RWPE2 (cell line): ENCODE results near the gene CRMP1.

Experiments used
- ATAC-seq: fragments of 200-7000 bp; cut with Tn5 transposase; 3 replicates; pipeline ENCODE4 v1.9.1; 2021; ENCODE audit warnings: low read depth
- DNase-seq: peaks from one replicate; pipeline ENCODE4 v3.0.0-alpha.2; 2020; ENCODE audit warnings: low spot score
- H3K27ac ChIP-seq: fragments of 450-650 bp; 2 replicates; pipeline ENCODE4 v1.5.1; 2017; ENCODE audit warnings: mild to moderate bottlenecking; ENCODE audit not compliant: poor library complexity, severe bottlenecking
- H3K27me3 ChIP-seq: fragments of 250-450 bp; sonication (Bioruptor Pico); 2 replicates; pipeline ENCODE4 v1.5.1; 2021; ENCODE audit warnings: mild to moderate bottlenecking, moderate library complexity; ENCODE audit not compliant: insufficient read depth, poor library complexity, severe bottlenecking
- H3K36me3 ChIP-seq: fragments of 250-450 bp; sonication (Bioruptor Pico); 2 replicates; pipeline ENCODE4 v1.5.1; 2020; ENCODE audit warnings: low read depth, mild to moderate bottlenecking, moderate library complexity
- H3K4me1 ChIP-seq: fragments of 250-450 bp; sonication (Bioruptor Pico); 2 replicates; pipeline ENCODE4 v1.5.1; 2021; ENCODE audit warnings: mild to moderate bottlenecking, moderate library complexity; ENCODE audit not compliant: insufficient read depth, poor library complexity, severe bottlenecking
- H3K4me3 ChIP-seq: fragments of 250-450 bp; sonication (Bioruptor Pico); 2 replicates; pipeline ENCODE4 v1.5.1; 2021; ENCODE audit warnings: mild to moderate bottlenecking, moderate library complexity; ENCODE audit not compliant: severe bottlenecking
- H3K9me3 ChIP-seq: fragments of 250-450 bp; sonication (Bioruptor Pico); 2 replicates; pipeline ENCODE4 v1.5.1; 2021; ENCODE audit warnings: mild to moderate bottlenecking, moderate library complexity; ENCODE audit not compliant: severe bottlenecking
- TF ChIP-seq, protein P1 (sequence below): fragments of 450-650 bp; IDR thresholded peaks from one replicate; pipeline ENCODE4 v1.5.1; 2017; ENCODE audit warnings: mild to moderate bottlenecking, moderate library complexity; ENCODE audit not compliant: poor library complexity, severe bottlenecking

CRMP1 gene

DNA sequence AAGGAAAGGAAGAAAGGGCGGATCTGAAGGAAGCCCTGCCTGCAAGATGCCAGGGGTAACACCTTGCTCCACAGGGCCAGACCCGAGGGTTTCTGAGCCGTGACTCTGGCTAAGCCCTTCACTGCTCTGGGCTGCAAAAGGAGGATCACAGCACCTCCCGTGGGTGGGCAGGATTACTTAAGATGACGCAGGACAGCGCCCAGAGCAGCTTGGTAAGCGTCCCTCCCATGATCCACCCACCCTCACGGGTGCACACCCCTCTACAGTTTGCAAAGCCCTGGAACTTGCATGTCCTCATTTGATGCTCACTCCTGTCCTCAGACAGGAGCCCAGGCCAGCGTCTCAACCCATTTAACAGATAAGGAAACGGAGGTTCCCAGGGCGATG, 64.9 kb downstream of the CRMP1 start:
- DNase-seq (no peak), ATAC-seq (no peak)
- Histone ChIP-seq H3K27me3 (no peaks in the 10 kb centered on the region), H3K27ac (no peak overlapping the region), H3K9me3 (no peaks in the 10 kb centered on the region), H3K4me3 (no peak overlapping the region), H3K4me1 (no peaks in the 10 kb centered on the region), H3K36me3 (peaks cover 8% of the 10 kb centered on the region; the same call in 1 of the 2 replicates)
- TF ChIP-seq, protein P1, sequence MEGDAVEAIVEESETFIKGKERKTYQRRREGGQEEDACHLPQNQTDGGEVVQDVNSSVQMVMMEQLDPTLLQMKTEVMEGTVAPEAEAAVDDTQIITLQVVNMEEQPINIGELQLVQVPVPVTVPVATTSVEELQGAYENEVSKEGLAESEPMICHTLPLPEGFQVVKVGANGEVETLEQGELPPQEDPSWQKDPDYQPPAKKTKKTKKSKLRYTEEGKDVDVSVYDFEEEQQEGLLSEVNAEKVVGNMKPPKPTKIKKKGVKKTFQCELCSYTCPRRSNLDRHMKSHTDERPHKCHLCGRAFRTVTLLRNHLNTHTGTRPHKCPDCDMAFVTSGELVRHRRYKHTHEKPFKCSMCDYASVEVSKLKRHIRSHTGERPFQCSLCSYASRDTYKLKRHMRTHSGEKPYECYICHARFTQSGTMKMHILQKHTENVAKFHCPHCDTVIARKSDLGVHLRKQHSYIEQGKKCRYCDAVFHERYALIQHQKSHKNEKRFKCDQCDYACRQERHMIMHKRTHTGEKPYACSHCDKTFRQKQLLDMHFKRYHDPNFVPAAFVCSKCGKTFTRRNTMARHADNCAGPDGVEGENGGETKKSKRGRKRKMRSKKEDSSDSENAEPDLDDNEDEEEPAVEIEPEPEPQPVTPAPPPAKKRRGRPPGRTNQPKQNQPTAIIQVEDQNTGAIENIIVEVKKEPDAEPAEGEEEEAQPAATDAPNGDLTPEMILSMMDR: no peak

DNA sequence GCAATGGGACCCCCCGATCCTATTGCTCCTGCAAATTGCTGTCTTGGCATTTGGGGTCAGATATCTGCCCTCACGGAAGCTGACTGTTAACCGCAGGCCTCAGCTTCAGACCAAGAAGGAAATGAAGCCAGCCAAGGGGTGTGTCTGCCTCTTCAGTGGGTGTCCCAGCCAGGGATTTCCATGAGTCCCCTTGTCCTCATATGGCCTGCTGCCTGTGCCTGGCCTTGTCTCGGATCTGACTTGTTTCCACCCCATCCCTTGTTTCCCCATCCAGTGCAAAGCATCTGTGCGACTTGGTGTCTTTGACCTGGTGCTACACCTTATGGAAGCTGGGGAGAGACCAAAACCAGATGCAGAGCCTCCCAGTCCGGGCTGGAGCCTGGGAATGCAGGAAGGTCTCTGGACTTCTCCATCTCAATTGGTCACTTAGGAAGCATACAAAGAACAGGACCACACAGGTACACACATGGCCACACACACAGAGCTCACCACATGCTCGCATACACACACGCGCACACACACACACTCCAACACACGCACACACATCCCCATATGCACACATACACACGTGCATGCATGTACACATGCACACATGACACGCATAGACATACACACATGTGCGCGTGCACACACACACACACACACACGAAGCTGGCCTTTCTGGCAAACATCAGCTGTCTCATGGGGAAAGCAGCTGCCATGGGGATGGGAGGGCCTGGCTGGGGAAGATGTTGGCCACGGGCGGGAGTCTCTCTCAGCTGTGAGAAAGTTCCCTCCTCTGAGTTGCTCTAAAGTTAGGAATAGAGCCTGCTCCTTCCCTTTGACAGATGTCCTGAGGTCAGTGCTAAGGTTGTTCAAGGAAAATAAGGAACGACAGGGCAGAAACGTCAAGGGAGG, 65.5 kb downstream of the CRMP1 start:
- Histone ChIP-seq H3K36me3 (peaks cover 8% of the 10 kb centered on the region; the same call in 1 of the 2 replicates), H3K27me3 (no peaks in the 10 kb centered on the region), H3K9me3 (no peaks in the 10 kb centered on the region), H3K27ac (no peak overlapping the region), H3K4me1 (no peaks in the 10 kb centered on the region), H3K4me3 (no peak overlapping the region)
- TF ChIP-seq, protein P1: no peak
- DNase-seq (no peak), ATAC-seq (no peak)

DNA sequence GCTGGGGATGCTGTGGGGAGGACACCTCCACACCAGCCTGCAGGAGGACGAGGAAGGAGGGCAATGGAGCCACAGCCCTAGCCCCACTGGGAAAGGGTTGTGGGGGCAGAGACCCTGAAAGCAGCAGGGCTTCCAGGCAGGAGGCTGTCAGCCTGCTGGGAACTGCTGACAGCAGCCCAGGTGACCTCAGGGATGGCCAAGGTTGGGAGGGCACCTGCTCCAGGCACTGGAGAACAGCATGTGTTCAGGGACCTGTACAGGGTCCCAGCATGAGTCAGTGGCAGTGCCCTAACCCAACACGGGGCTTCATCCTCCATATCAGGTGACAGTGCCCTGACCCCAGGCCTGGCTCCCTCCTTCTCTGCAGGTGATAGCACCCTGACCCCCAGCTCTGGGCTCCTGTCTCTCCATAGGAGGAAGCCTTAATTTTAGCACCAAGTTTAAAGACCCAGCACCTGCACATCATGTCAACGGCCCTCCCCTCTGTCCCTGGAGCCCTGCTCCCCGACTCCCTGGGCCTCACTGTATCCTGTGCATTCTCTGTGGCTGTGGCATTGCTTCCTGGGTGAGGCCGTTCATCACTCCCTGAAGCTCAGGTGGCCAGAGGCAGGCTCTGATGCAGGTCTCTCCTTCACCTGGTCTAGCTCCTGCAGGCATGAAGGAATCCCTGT, 66.3 kb downstream of the CRMP1 start:
- no peak overlapping the region for H3K27ac ChIP-seq
- no peaks in the 10 kb centered on the region for H3K4me1 ChIP-seq
- H3K4me3 ChIP-seq: no peak overlapping the region
- H3K36me3 ChIP-seq: peaks cover 9% of the 10 kb centered on the region
- no peaks in the 10 kb centered on the region for H3K27me3 ChIP-seq
- TF ChIP-seq, protein P1: no peak
- peak; percentile 27 for DNase-seq
- no peaks in the 10 kb centered on the region for H3K9me3 ChIP-seq
- no peak for ATAC-seq

DNA sequence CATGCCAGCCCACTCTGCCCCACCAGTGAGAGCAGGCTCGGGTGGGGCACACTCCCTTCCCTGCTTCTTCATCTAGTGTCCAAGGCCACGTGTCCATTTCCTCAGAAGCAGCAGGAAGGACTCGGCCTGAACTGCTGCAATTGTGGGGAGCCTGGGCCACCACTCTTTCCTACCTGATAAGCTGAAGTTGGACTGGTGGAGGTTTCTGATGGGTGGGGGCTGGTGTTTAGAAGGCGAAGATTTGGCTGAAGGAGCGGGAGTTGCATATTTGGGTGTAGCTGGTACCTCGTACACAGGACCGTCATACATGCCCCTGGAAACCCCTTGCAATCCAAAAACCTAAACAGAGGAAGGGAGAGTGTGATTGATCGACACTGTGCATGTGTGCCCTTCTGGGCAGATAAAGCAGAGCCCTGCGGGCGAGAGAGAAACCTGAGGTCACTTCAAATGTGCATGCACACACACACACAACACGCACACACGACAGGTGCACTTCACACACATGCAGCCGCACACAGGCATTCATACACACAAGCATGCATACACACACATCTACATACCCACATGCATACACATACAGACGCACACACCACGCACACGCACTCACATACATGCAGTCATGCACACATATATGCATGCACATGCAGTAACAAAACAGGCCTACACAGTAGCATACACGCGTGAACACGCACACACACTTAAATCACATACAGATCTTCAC, 67.4 kb downstream of the CRMP1 start:
- DNase-seq (peak; percentile 19), ATAC-seq (no peak)
- no peaks in the 10 kb centered on the region for H3K27me3 ChIP-seq
- H3K27ac ChIP-seq: no peak overlapping the region
- no peaks in the 10 kb centered on the region for H3K4me1 ChIP-seq
- no peak overlapping the region for H3K4me3 ChIP-seq
- H3K36me3 ChIP-seq: peaks cover 18% of the 10 kb centered on the region
- TF ChIP-seq, protein P1: no peak
- H3K9me3 ChIP-seq: no peaks in the 10 kb centered on the region
